ENCODE data around the gene JPH2.

The JPH2 gene

GRCh38 chr20:44115762-44116644, 71.0 kb downstream of the JPH2 start:
- DNase-seq (ENCODE audit: insufficient read length) (no peak), FAIRE-seq (no peak)
- TF ChIP-seq POLR2AphosphoS5 (IDR thresholded peaks at IDR 0.05; ENCODE audit: low read depth, low read length) (no peak), POLR2A (IDR thresholded peaks at IDR 0.05; ENCODE audit: low read depth, low read length) (no peak), TAF1 (IDR thresholded peaks at IDR 0.05; ENCODE audit: borderline replicate concordance, low read depth, low read length) (no peak)

- TF ChIP-seq TAF1 (IDR thresholded peaks at IDR 0.05; ENCODE audit: borderline replicate concordance, low read depth, low read length) (no peak), POLR2AphosphoS5 (IDR thresholded peaks at IDR 0.05; ENCODE audit: low read depth, low read length) (no peak), POLR2A (IDR thresholded peaks at IDR 0.05; ENCODE audit: low read depth, low read length) (no peak)
- FAIRE-seq (no peak), DNase-seq (ENCODE audit: insufficient read length) (no peak)
Observed at GRCh38 chr20:44115181-44115580, 71.8 kb downstream of the JPH2 start.

- FAIRE-seq (no peak), DNase-seq (ENCODE audit: insufficient read length) (no peak)
- TF ChIP-seq POLR2AphosphoS5 (IDR thresholded peaks at IDR 0.05; ENCODE audit: low read depth, low read length) (no peak), TAF1 (IDR thresholded peaks at IDR 0.05; ENCODE audit: borderline replicate concordance, low read depth, low read length) (no peak), POLR2A (IDR thresholded peaks at IDR 0.05; ENCODE audit: low read depth, low read length) (no peak)
Observed at GRCh38 chr20:44113618-44114376, 73.2 kb downstream of the JPH2 start.

- no peak for FAIRE-seq
- no peak for DNase-seq (ENCODE audit: insufficient read length)
- TF ChIP-seq POLR2A (IDR thresholded peaks at IDR 0.05; ENCODE audit: low read depth, low read length) (no peak), TAF1 (IDR thresholded peaks at IDR 0.05; ENCODE audit: borderline replicate concordance, low read depth, low read length) (no peak), POLR2AphosphoS5 (IDR thresholded peaks at IDR 0.05; ENCODE audit: low read depth, low read length) (no peak)
Observed at GRCh38 chr20:44112889-44113617, 73.9 kb downstream of the JPH2 start.

- DNase-seq (ENCODE audit: insufficient read length) (no peak), FAIRE-seq (no peak)
- TF ChIP-seq POLR2AphosphoS5 (IDR thresholded peaks at IDR 0.05; ENCODE audit: low read depth, low read length): no peak
- TF ChIP-seq TAF1 (IDR thresholded peaks at IDR 0.05; ENCODE audit: borderline replicate concordance, low read depth, low read length): no peak
- no peak for TF ChIP-seq POLR2A (IDR thresholded peaks at IDR 0.05; ENCODE audit: low read depth, low read length)
Observed at GRCh38 chr20:44112456-44112855, 74.5 kb downstream of the JPH2 start.

GRCh38 chr20:44111712-44112335, 75.2 kb downstream of the JPH2 start:
- TF ChIP-seq POLR2AphosphoS5 (IDR thresholded peaks at IDR 0.05; ENCODE audit: low read depth, low read length) (no peak), TAF1 (IDR thresholded peaks at IDR 0.05; ENCODE audit: borderline replicate concordance, low read depth, low read length) (no peak)
- FAIRE-seq (no peak), DNase-seq (ENCODE audit: insufficient read length) (no peak)

GRCh38 chr20:44110816-44111568, 76.0 kb downstream of the JPH2 start:
- FAIRE-seq (no peak), DNase-seq (ENCODE audit: insufficient read length) (no peak)
- no peak for TF ChIP-seq TAF1 (IDR thresholded peaks at IDR 0.05; ENCODE audit: borderline replicate concordance, low read depth, low read length)
- TF ChIP-seq POLR2A (IDR thresholded peaks at IDR 0.05; ENCODE audit: low read depth, low read length): no peak
- TF ChIP-seq POLR2AphosphoS5 (IDR thresholded peaks at IDR 0.05; ENCODE audit: low read depth, low read length): no peak

GRCh38 chr20:44109951-44110361, 77.0 kb downstream of the JPH2 start:
- TF ChIP-seq TAF1 (IDR thresholded peaks at IDR 0.05; ENCODE audit: borderline replicate concordance, low read depth, low read length): no peak
- TF ChIP-seq POLR2A (IDR thresholded peaks at IDR 0.05; ENCODE audit: low read depth, low read length): no peak
- TF ChIP-seq POLR2AphosphoS5 (IDR thresholded peaks at IDR 0.05; ENCODE audit: low read depth, low read length): no peak
- no peak for FAIRE-seq
- no peak for DNase-seq (ENCODE audit: insufficient read length)

- DNase-seq (ENCODE audit: insufficient read length) (no peak), FAIRE-seq (no peak)
- TF ChIP-seq POLR2AphosphoS5 (IDR thresholded peaks at IDR 0.05; ENCODE audit: low read depth, low read length) (no peak), TAF1 (IDR thresholded peaks at IDR 0.05; ENCODE audit: borderline replicate concordance, low read depth, low read length) (no peak), POLR2A (IDR thresholded peaks at IDR 0.05; ENCODE audit: low read depth, low read length) (no peak)
Observed at GRCh38 chr20:44106615-44107014, 80.4 kb downstream of the JPH2 start.

- FAIRE-seq (no peak), DNase-seq (ENCODE audit: insufficient read length) (no peak)
- TF ChIP-seq POLR2A (IDR thresholded peaks at IDR 0.05; ENCODE audit: low read depth, low read length) (no peak), TAF1 (IDR thresholded peaks at IDR 0.05; ENCODE audit: borderline replicate concordance, low read depth, low read length) (no peak), POLR2AphosphoS5 (IDR thresholded peaks at IDR 0.05; ENCODE audit: low read depth, low read length) (no peak)
Observed at GRCh38 chr20:44104798-44105517, 82.0 kb downstream of the JPH2 start.
